Cerebellar nuclear complex (tissue), 1 donor: Measurements from ENCODE around the gene NUP50.

ENCODE experiments used
- DNase-seq, 2 experiments: peaks; one replicate each; lab custom pipeline; 2025; lab: John Stamatoyannopoulos, UW

Gene NUP50

GRCh38 chr22:45196308-45196707 lies 32.6 kb downstream of the NUP50 start:
- no peak for DNase-seq

- DNase-seq = no peak
Observed at GRCh38 chr22:45196926-45197605, 33.3 kb downstream of the NUP50 start.

- DNase-seq = no peak
Observed at GRCh38 chr22:45197606-45198462, 34.1 kb downstream of the NUP50 start.

- DNase-seq = no peak
Observed at GRCh38 chr22:45198463-45198795, 34.7 kb downstream of the NUP50 start.

GRCh38 chr22:45199723-45200122 lies 36.0 kb downstream of the NUP50 start:
- no peak for DNase-seq

GRCh38 chr22:45200230-45200629 lies 36.5 kb downstream of the NUP50 start:
- DNase-seq = no peak

- DNase-seq = no peak
Observed at GRCh38 chr22:45200860-45201511, 37.3 kb downstream of the NUP50 start.

GRCh38 chr22:45201678-45202332 lies 38.1 kb downstream of the NUP50 start:
- DNase-seq = no peak

- DNase-seq = no peak
Observed at GRCh38 chr22:45202333-45203149, 38.8 kb downstream of the NUP50 start.

- no peak for DNase-seq
Observed at GRCh38 chr22:45203150-45203951, 39.6 kb downstream of the NUP50 start.

- DNase-seq = no peak
Observed at GRCh38 chr22:45204241-45204640, 40.5 kb downstream of the NUP50 start.

GRCh38 chr22:45204819-45205218 lies 41.1 kb downstream of the NUP50 start:
- no peak for DNase-seq

- DNase-seq = no peak
Observed at GRCh38 chr22:45205276-45205925, 41.7 kb downstream of the NUP50 start.

GRCh38 chr22:45206233-45206632 lies 42.5 kb downstream of the NUP50 start:
- no peak for DNase-seq

- no peak for DNase-seq
Observed at GRCh38 chr22:45207533-45207932, 43.8 kb downstream of the NUP50 start.

- no peak for DNase-seq
Observed at GRCh38 chr22:45207981-45208664, 44.4 kb downstream of the NUP50 start.

- no peak for DNase-seq
Observed at GRCh38 chr22:45208696-45208992, 44.9 kb downstream of the NUP50 start.

GRCh38 chr22:45208993-45209838 lies 45.5 kb downstream of the NUP50 start:
- no peak for DNase-seq

GRCh38 chr22:45210174-45210573 lies 46.4 kb downstream of the NUP50 start:
- no peak for DNase-seq
